MM.1S (cell line): Measurements from ENCODE around the gene KCNH2.

Experiments
- DNase-seq: peaks from one replicate; pipeline ENCODE4 v3.0.0-alpha.2; 2015
- H2AFZ ChIP-seq: fragments of 300-600 bp; sonication (generic); 2 replicates; pipeline ENCODE4 v1.6.0; 2016; ENCODE audit warnings: antibody characterized with exemption, low read length
- H3F3A ChIP-seq: fragments of 300-600 bp; sonication (generic); 2 replicates; pipeline ENCODE4 v1.6.1; 2016; ENCODE audit warnings: mild to moderate bottlenecking, antibody characterized with exemption, low read length, moderate library complexity, mixed read lengths; ENCODE audit not compliant: insufficient read depth
- H3K27ac ChIP-seq: fragments of 300-600 bp; sonication (generic); 2 replicates; pipeline ENCODE4 v1.5.1; 2016; ENCODE audit warnings: mild to moderate bottlenecking, low read length
- H3K27me3 ChIP-seq: fragments of 300-600 bp; sonication (generic); replicated peaks from 2 replicates; pipeline ENCODE4 v1.6.0; 2016; ENCODE audit warnings: low read length; ENCODE audit not compliant: insufficient read depth
- H3K36me3 ChIP-seq: fragments of 300-600 bp; sonication (generic); replicated peaks from 2 replicates; pipeline ENCODE4 v1.6.1; 2016; ENCODE audit warnings: mild to moderate bottlenecking, low read length, mixed read lengths; ENCODE audit not compliant: insufficient read depth
- H3K4me1 ChIP-seq: fragments of 300-600 bp; sonication (generic); 2 replicates; pipeline ENCODE4 v1.6.1; 2016; ENCODE audit warnings: low read length, mixed read lengths
- H3K4me2 ChIP-seq: fragments of 300-600 bp; sonication (generic); 2 replicates; pipeline ENCODE4 v1.6.0; 2016; ENCODE audit warnings: low read depth, low read length
- H3K4me3 ChIP-seq: fragments of 300-600 bp; sonication (generic); 2 replicates; pipeline ENCODE4 v1.5.1; 2016; ENCODE audit warnings: low read length, mixed read lengths
- H3K79me2 ChIP-seq: fragments of 300-600 bp; sonication (generic); 2 replicates; pipeline ENCODE4 v1.6.1; 2016; ENCODE audit warnings: mixed run types, low read length, mixed read lengths
- H3K9ac ChIP-seq: fragments of 300-600 bp; sonication (generic); 2 replicates; pipeline ENCODE4 v1.6.1; 2016; ENCODE audit warnings: low read length, mixed read lengths
- H3K9me2 ChIP-seq: fragments of 300-600 bp; sonication (generic); replicated peaks from 2 replicates; pipeline ENCODE4 v1.6.1; 2016; ENCODE audit warnings: mild to moderate bottlenecking, low read length, mixed read lengths; ENCODE audit not compliant: insufficient read depth
- H3K9me3 ChIP-seq: fragments of 300-600 bp; sonication (generic); replicated peaks from 2 replicates; pipeline ENCODE4 v1.6.1; 2016; ENCODE audit warnings: mild to moderate bottlenecking, low read length, mixed read lengths; ENCODE audit not compliant: insufficient read depth
- H4K20me1 ChIP-seq: fragments of 300-600 bp; sonication (generic); 2 replicates; pipeline ENCODE4 v1.6.1; 2016; ENCODE audit warnings: mild to moderate bottlenecking, low read length, moderate library complexity, mixed read lengths; ENCODE audit not compliant: insufficient read depth
- CTCF ChIP-seq: fragments of 300-600 bp; sonication (generic); IDR thresholded peaks from 2 replicates; pipeline ENCODE4 v1.5.1; 2016; ENCODE audit warnings: antibody characterized with exemption, low read length, mixed read lengths
- EZH2 ChIP-seq: fragments of 300-600 bp; sonication (generic); optimal IDR thresholded peaks from 2 replicates; pipeline ENCODE3; 2017; ENCODE audit warnings: low read depth, mild to moderate bottlenecking, antibody characterized with exemption, low read length, mixed read lengths
- EZH2phosphoT487 ChIP-seq: fragments of 300-600 bp; sonication (generic); IDR thresholded peaks from 2 replicates; pipeline ENCODE4 v1.6.1; 2018; ENCODE audit warnings: antibody characterized with exemption, low read length

Gene KCNH2

DNA sequence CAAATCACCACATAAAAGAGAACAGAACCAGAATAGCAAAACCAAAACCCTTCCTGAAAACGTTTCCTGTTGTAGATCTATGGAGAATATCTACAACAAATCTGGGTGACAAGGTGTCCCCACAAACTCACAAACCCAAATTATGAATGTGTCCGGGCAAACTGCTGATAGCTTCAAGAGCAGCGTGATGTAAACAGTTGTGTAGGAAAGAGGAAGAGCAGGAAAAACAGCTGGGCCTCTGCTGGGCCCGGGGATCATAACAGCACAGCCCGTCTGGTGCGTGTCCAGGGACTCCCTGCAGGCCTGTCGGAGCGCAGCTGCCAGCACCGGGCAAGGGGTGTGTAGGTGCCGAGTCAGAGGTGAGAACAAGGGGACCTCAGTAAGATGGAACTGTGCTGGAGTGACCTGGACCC, 53.7 kb downstream of the KCNH2 start:
- no peaks in the 10 kb centered on the region for H3K79me2 ChIP-seq
- no peaks in the 10 kb centered on the region for H3K36me3 ChIP-seq
- H3K27me3 ChIP-seq: 0 out of 2 replicates have a peak, but pooled peaks cover 3% of the 10 kb centered on the region
- no peak for TF ChIP-seq CTCF
- no peak for TF ChIP-seq EZH2phosphoT487
- no peak for TF ChIP-seq EZH2
- H3K4me1 ChIP-seq: no peaks in the 10 kb centered on the region
- H3K9me2 ChIP-seq: no peaks in the 10 kb centered on the region
- H3K9me3 ChIP-seq: no peaks in the 10 kb centered on the region
- H3K9ac ChIP-seq: no peak overlapping the region
- H4K20me1 ChIP-seq: no peaks in the 10 kb centered on the region
- H3K27ac ChIP-seq: no peak overlapping the region
- no peaks in the 10 kb centered on the region for H3F3A ChIP-seq
- no peak overlapping the region for H2AFZ ChIP-seq
- no peak for DNase-seq
- no peak overlapping the region for H3K4me3 ChIP-seq
- H3K4me2 ChIP-seq: no peak overlapping the region

DNA sequence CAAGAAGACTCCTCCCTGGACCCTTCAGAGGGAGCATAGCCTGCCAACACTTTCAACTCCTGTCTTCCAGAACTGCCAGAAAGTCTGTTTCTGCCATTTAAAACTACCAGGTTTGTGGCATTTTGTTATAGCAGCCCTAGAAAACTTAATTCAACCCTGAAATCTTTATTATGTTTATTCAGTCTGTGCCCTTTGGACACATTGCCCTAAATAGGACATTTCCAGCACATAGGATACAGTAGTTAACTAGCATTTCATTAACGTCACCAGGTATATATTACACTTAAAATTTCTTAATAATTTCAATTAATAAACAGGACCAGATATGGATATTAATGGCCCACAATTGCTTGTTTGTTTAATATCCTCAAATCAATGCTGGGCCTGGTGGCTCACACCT, 54.3 kb downstream of the KCNH2 start:
- Histone ChIP-seq H3K27ac (no peak overlapping the region), H3F3A (no peaks in the 10 kb centered on the region), H3K4me1 (no peaks in the 10 kb centered on the region), H3K4me3 (no peak overlapping the region), H3K9me2 (no peaks in the 10 kb centered on the region), H3K79me2 (no peaks in the 10 kb centered on the region), H4K20me1 (no peaks in the 10 kb centered on the region), H3K27me3 (no peaks in the 10 kb centered on the region), H3K4me2 (no peak overlapping the region), H2AFZ (no peak overlapping the region), H3K36me3 (no peaks in the 10 kb centered on the region), H3K9me3 (no peaks in the 10 kb centered on the region), H3K9ac (no peak overlapping the region)
- TF ChIP-seq EZH2 (no peak), CTCF (no peak), EZH2phosphoT487 (no peak)
- DNase-seq: no peak

- Histone ChIP-seq H3K27me3 (no peaks in the 10 kb centered on the region), H3K27ac (no peak overlapping the region)
Measured at GRCh38 chr7:150923196-150923595, 54.9 kb downstream of the KCNH2 start.

More at GRCh38 chr7:150923196-150923595, 54.9 kb downstream of the KCNH2 start:
- Histone ChIP-seq H3K36me3 (no peaks in the 10 kb centered on the region), H3K9me3 (no peaks in the 10 kb centered on the region), H3K9ac (no peak overlapping the region), H3K4me3 (no peak overlapping the region), H4K20me1 (no peaks in the 10 kb centered on the region), H3K4me2 (no peak overlapping the region), H3K79me2 (no peaks in the 10 kb centered on the region), H3F3A (no peaks in the 10 kb centered on the region), H3K4me1 (no peaks in the 10 kb centered on the region), H2AFZ (no peak overlapping the region), H3K9me2 (no peaks in the 10 kb centered on the region)
- TF ChIP-seq CTCF (no peak), EZH2 (no peak), EZH2phosphoT487 (no peak)
- no peak for DNase-seq
